ENCODE data around the gene TEX30. TPM values are rescaled to one million over a fixed set of nuclear protein-coding genes. Genes with fewer than 3 reads are reported as not detected.

Gene TEX30
- total RNA-seq: 8.4 TPM
- polyA plus RNA-seq: 10 to 100 TPM; 17.5 to 29.5 (median 26.0) TPM

- peaks cover 11% of the 10 kb centered on the region for H3K4me1 ChIP-seq (ENCODE audit: control insufficient read depth, insufficient read depth, low read length, poor library complexity, severe bottlenecking)
- no peaks in the 10 kb centered on the region for H3K9me3 ChIP-seq (ENCODE audit: control insufficient read depth in 2 of 2, low read length in 2 of 2)
- DNase-seq: peak; percentile 82 to 89 (median 89)
- ATAC-seq (ENCODE audit: low read depth in 2 of 2): peak; percentile 98
- H3K27ac Mint-ChIP-seq: peak within 1 kb of the TSS; percentile 91 to 97 (median 96)
- no peaks in the 10 kb centered on the region for H3K9me3 Mint-ChIP-seq
- no peaks in the 10 kb centered on the region for H3K36me3 Mint-ChIP-seq
- peaks cover 17 to 43% (median 28%) of the 10 kb centered on the region in 4 donors for H3K4me1 Mint-ChIP-seq
- H3K4me3 Mint-ChIP-seq: peak within 1 kb of the TSS; percentile 91 to 98 (median 92)
- H3K27me3 ChIP-seq (ENCODE audit: control insufficient read depth, insufficient read depth, low read length): no peaks in the 10 kb centered on the region
- H3K4me3 ChIP-seq (ENCODE audit: low read depth, low read length): peak within 1 kb of the TSS; percentile 81
- H3K36me3 ChIP-seq (ENCODE audit: control insufficient read depth, insufficient read depth, low read length): no peaks in the 10 kb centered on the region
- H3K27ac ChIP-seq (ENCODE audit: insufficient read depth, low read length, poor library complexity, severe bottlenecking): peak within 1 kb of the TSS; percentile 83
- H3K27me3 Mint-ChIP-seq: no peaks in the 10 kb centered on the region
Measured at GRCh38 chr13:102773441-102774213, at the start of gene TEX30. Gene TEX30 (minus strand): TSS chr13:102773786. CDS start chr13:102770026, 3,760 bp downstream.

GRCh38 chr13:102817907-102818306 is 44.3 kb upstream of the TEX30 start:
- Mint-ChIP-seq H3K36me3 (peaks cover 25% of the 10 kb centered on the region), H3K9me3 (no peaks in the 10 kb centered on the region), H3K4me3 (no peak overlapping the region), H3K27me3 (no peaks in the 10 kb centered on the region), H3K27ac (no peak overlapping the region), H3K4me1 (peaks cover 5 to 11% (median 7%) of the 10 kb centered on the region in 4 donors)
- Histone ChIP-seq H3K4me3 (ENCODE audit: low read depth, low read length) (no peak overlapping the region), H3K27me3 (ENCODE audit: control insufficient read depth, insufficient read depth, low read length) (no peaks in the 10 kb centered on the region), H3K27ac (ENCODE audit: insufficient read depth, low read length, poor library complexity, severe bottlenecking) (no peak overlapping the region), H3K36me3 (ENCODE audit: control insufficient read depth, insufficient read depth, low read length) (peaks cover 6% of the 10 kb centered on the region), H3K9me3 (ENCODE audit: control insufficient read depth in 2 of 2, low read length in 2 of 2) (no peaks in the 10 kb centered on the region), H3K4me1 (ENCODE audit: control insufficient read depth, insufficient read depth, low read length, poor library complexity, severe bottlenecking) (no peaks in the 10 kb centered on the region)
- no peak for ATAC-seq (ENCODE audit: low read depth in 2 of 2)
- DNase-seq: no peak

- Histone ChIP-seq H3K27me3 (ENCODE audit: control insufficient read depth, insufficient read depth, low read length) (no peaks in the 10 kb centered on the region), H3K4me1 (ENCODE audit: control insufficient read depth, insufficient read depth, low read length, poor library complexity, severe bottlenecking) (no peaks in the 10 kb centered on the region), H3K27ac (ENCODE audit: insufficient read depth, low read length, poor library complexity, severe bottlenecking) (no peak overlapping the region), H3K4me3 (ENCODE audit: low read depth, low read length) (no peak overlapping the region), H3K9me3 (ENCODE audit: control insufficient read depth in 2 of 2, low read length in 2 of 2) (no peaks in the 10 kb centered on the region), H3K36me3 (ENCODE audit: control insufficient read depth, insufficient read depth, low read length) (peaks cover 5% of the 10 kb centered on the region)
- Mint-ChIP-seq H3K9me3 (peaks cover 0 to under 1% (median 0%) of the 10 kb centered on the region in 7 donors), H3K4me1 (peaks cover 5 to 11% (median 7%) of the 10 kb centered on the region in 4 donors), H3K27ac (no peak overlapping the region), H3K4me3 (no peak overlapping the region), H3K27me3 (no peaks in the 10 kb centered on the region), H3K36me3 (peaks cover 21% of the 10 kb centered on the region)
- DNase-seq (no peak), ATAC-seq (ENCODE audit: low read depth in 2 of 2) (no peak)
Measured at GRCh38 chr13:102817241-102817640, 43.7 kb upstream of the TEX30 start.

GRCh38 chr13:102816708-102817107 is 43.1 kb upstream of the TEX30 start:
- Histone ChIP-seq H3K9me3 (ENCODE audit: control insufficient read depth in 2 of 2, low read length in 2 of 2) (no peaks in the 10 kb centered on the region), H3K4me3 (ENCODE audit: low read depth, low read length) (no peak overlapping the region), H3K27me3 (ENCODE audit: control insufficient read depth, insufficient read depth, low read length) (no peaks in the 10 kb centered on the region), H3K36me3 (ENCODE audit: control insufficient read depth, insufficient read depth, low read length) (no peaks in the 10 kb centered on the region), H3K4me1 (ENCODE audit: control insufficient read depth, insufficient read depth, low read length, poor library complexity, severe bottlenecking) (no peaks in the 10 kb centered on the region), H3K27ac (ENCODE audit: insufficient read depth, low read length, poor library complexity, severe bottlenecking) (no peak overlapping the region)
- Mint-ChIP-seq H3K36me3 (peaks cover 27% of the 10 kb centered on the region), H3K4me3 (no peak overlapping the region), H3K27me3 (no peaks in the 10 kb centered on the region), H3K9me3 (peaks cover 0 to 6% (median 2%) of the 10 kb centered on the region in 7 donors), H3K4me1 (peaks cover 5 to 11% (median 7%) of the 10 kb centered on the region in 4 donors), H3K27ac (no peak overlapping the region)
- ATAC-seq (ENCODE audit: low read depth in 2 of 2) (no peak), DNase-seq (no peak)

- Mint-ChIP-seq H3K27ac (no peak overlapping the region), H3K27me3 (no peaks in the 10 kb centered on the region), H3K36me3 (peaks cover 31% of the 10 kb centered on the region), H3K9me3 (peaks cover 0 to 6% (median 2%) of the 10 kb centered on the region in 7 donors), H3K4me3 (no peak overlapping the region), H3K4me1 (peaks cover 5 to 11% (median 7%) of the 10 kb centered on the region in 4 donors)
- ATAC-seq (ENCODE audit: low read depth in 2 of 2): no peak
- Histone ChIP-seq H3K4me3 (ENCODE audit: low read depth, low read length) (no peak overlapping the region), H3K9me3 (ENCODE audit: control insufficient read depth in 2 of 2, low read length in 2 of 2) (no peaks in the 10 kb centered on the region), H3K36me3 (ENCODE audit: control insufficient read depth, insufficient read depth, low read length) (no peaks in the 10 kb centered on the region), H3K4me1 (ENCODE audit: control insufficient read depth, insufficient read depth, low read length, poor library complexity, severe bottlenecking) (no peaks in the 10 kb centered on the region), H3K27ac (ENCODE audit: insufficient read depth, low read length, poor library complexity, severe bottlenecking) (no peak overlapping the region), H3K27me3 (ENCODE audit: control insufficient read depth, insufficient read depth, low read length) (no peaks in the 10 kb centered on the region)
- DNase-seq: no peak
Measured at GRCh38 chr13:102815788-102816187, 42.2 kb upstream of the TEX30 start.

- H3K36me3 Mint-ChIP-seq: peaks cover 35% of the 10 kb centered on the region
Measured at GRCh38 chr13:102814793-102815192, 41.2 kb upstream of the TEX30 start.

GRCh38 chr13:102814025-102814607 is 40.5 kb upstream of the TEX30 start:
- peak overlapping the region in 1 of 3 donors; percentile 18 for H3K27ac Mint-ChIP-seq
- ATAC-seq (ENCODE audit: low read depth in 2 of 2): no peak
- no peak overlapping the region for H3K4me3 Mint-ChIP-seq
- H3K27me3 Mint-ChIP-seq: peaks cover 4% of the 10 kb centered on the region
- Histone ChIP-seq H3K4me3 (ENCODE audit: low read depth, low read length) (no peak overlapping the region), H3K9me3 (ENCODE audit: control insufficient read depth in 2 of 2, low read length in 2 of 2) (no peaks in the 10 kb centered on the region), H3K36me3 (ENCODE audit: control insufficient read depth, insufficient read depth, low read length) (no peaks in the 10 kb centered on the region), H3K27me3 (ENCODE audit: control insufficient read depth, insufficient read depth, low read length) (no peaks in the 10 kb centered on the region), H3K4me1 (ENCODE audit: control insufficient read depth, insufficient read depth, low read length, poor library complexity, severe bottlenecking) (no peaks in the 10 kb centered on the region), H3K27ac (ENCODE audit: insufficient read depth, low read length, poor library complexity, severe bottlenecking) (no peak overlapping the region)
- H3K4me1 Mint-ChIP-seq: peaks cover 5 to 16% (median 9%) of the 10 kb centered on the region in 4 donors
- no peak for DNase-seq
- H3K36me3 Mint-ChIP-seq: peaks cover 35% of the 10 kb centered on the region
- H3K9me3 Mint-ChIP-seq: peaks cover 0 to 6% (median 2%) of the 10 kb centered on the region in 7 donors

More at GRCh38 chr13:102814793-102815192, 41.2 kb upstream of the TEX30 start:
- H3K4me3 Mint-ChIP-seq: no peak overlapping the region
- ATAC-seq (ENCODE audit: low read depth in 2 of 2) (no peak), DNase-seq (no peak)
- H3K27ac Mint-ChIP-seq: no peak overlapping the region
- no peaks in the 10 kb centered on the region for H3K9me3 ChIP-seq (ENCODE audit: control insufficient read depth in 2 of 2, low read length in 2 of 2)
- H3K4me1 Mint-ChIP-seq: peaks cover 5 to 16% (median 9%) of the 10 kb centered on the region in 4 donors
- H3K9me3 Mint-ChIP-seq: peaks cover 0 to 6% (median 2%) of the 10 kb centered on the region in 7 donors
- peaks cover 3% of the 10 kb centered on the region for H3K27me3 Mint-ChIP-seq
- H3K27ac ChIP-seq (ENCODE audit: insufficient read depth, low read length, poor library complexity, severe bottlenecking): no peak overlapping the region
- no peaks in the 10 kb centered on the region for H3K36me3 ChIP-seq (ENCODE audit: control insufficient read depth, insufficient read depth, low read length)
- no peaks in the 10 kb centered on the region for H3K27me3 ChIP-seq (ENCODE audit: control insufficient read depth, insufficient read depth, low read length)
- H3K4me3 ChIP-seq (ENCODE audit: low read depth, low read length): no peak overlapping the region
- no peaks in the 10 kb centered on the region for H3K4me1 ChIP-seq (ENCODE audit: control insufficient read depth, insufficient read depth, low read length, poor library complexity, severe bottlenecking)

Data from CD4-positive, CD25-positive, alpha-beta regulatory T cell (primary cell).